K562 (cell line): ENCODE data around the gene HNRNPLL. TPM values are rescaled to one million over a fixed set of nuclear protein-coding genes. Genes with fewer than 3 reads are reported as not detected.

Source experiments
- ADNP ChIP-seq: fragments of 200-800 bp; sonication (Bioruptor generic); IDR thresholded peaks from 2 replicates; pipeline ENCODE4 v1.6.1; 2016; ENCODE audit warnings: missing genetic modification characterization, missing compliant biosample characterization
- BHLHE40 ChIP-seq: IDR thresholded peaks from 2 replicates; pipeline ENCODE4 v1.6.1; 2011; ENCODE audit warnings: low read length, improper control_type of control experiment
- BRF1 ChIP-seq: IDR thresholded peaks from 3 replicates; pipeline ENCODE4 v1.6.1; 2011; ENCODE audit warnings: borderline replicate concordance, mild to moderate bottlenecking; ENCODE audit not compliant: insufficient read length; ENCODE audit errors: extremely low read depth
- CBX8 ChIP-seq: fragments of 200-600 bp; sonication (generic); IDR thresholded peaks from 2 replicates; pipeline ENCODE4 v1.6.1; 2012; ENCODE audit warnings: borderline replicate concordance, mixed run types, low read depth, mild to moderate bottlenecking, moderate library complexity, mixed read lengths, low read length, control low read depth, inconsistent platforms; ENCODE audit not compliant: poor library complexity, severe bottlenecking; ENCODE audit errors: extremely low read depth
- ELK3 ChIP-seq: fragments of 450-650 bp; formaldehyde crosslinking; IDR thresholded peaks from 2 replicates; pipeline ENCODE4 v1.4.0; 2020; ENCODE audit warnings: mild to moderate bottlenecking
- EP400 ChIP-seq: fragments of 450-650 bp; IDR thresholded peaks from 2 replicates; pipeline ENCODE4 v1.6.1; 2017; ENCODE audit warnings: antibody characterized with exemption, mild to moderate bottlenecking, moderate library complexity
- FOXP1 ChIP-seq: sonication (generic); formaldehyde crosslinking; IDR thresholded peaks from 2 replicates; pipeline ENCODE4 v1.8.0; 2022; ENCODE audit warnings: mild to moderate bottlenecking, missing genetic modification reagents
- FOXP4 ChIP-seq: sonication (generic); formaldehyde crosslinking; IDR thresholded peaks from 2 replicates; pipeline ENCODE4 v1.8.0; 2022; ENCODE audit warnings: mild to moderate bottlenecking, missing genetic modification reagents, borderline replicate concordance
- HDAC1 ChIP-seq, 2 experiments: fragments of 450-650 bp; IDR thresholded peaks; 2 replicates each; pipeline ENCODE4 v1.6.1; 2016 to 2017; ENCODE audit warnings: inconsistent platforms in 1 of 2, mild to moderate bottlenecking in 1 of 2, moderate library complexity in 1 of 2
- KAT8 ChIP-seq: fragments of 450-650 bp; IDR thresholded peaks from 2 replicates; pipeline ENCODE4 v1.6.1; 2016; ENCODE audit warnings: low read depth, mild to moderate bottlenecking
- MAFF ChIP-seq: IDR thresholded peaks from 2 replicates; pipeline ENCODE4 v1.6.1; 2012; ENCODE audit warnings: low read length, improper control_type of control experiment
- MCM7 ChIP-seq, 2 experiments: fragments of 450-650 bp; IDR thresholded peaks; 2 replicates each; pipeline ENCODE4 v1.6.1; 2016 to 2018
- POLR2B ChIP-seq: fragments of 450-650 bp; IDR thresholded peaks from 2 replicates; pipeline ENCODE4 v1.6.1; 2018; ENCODE audit warnings: low read depth; ENCODE audit not compliant: partially characterized antibody
- PYGO2 ChIP-seq: fragments of 450-650 bp; IDR thresholded peaks from 2 replicates; pipeline ENCODE4 v1.6.1; 2016; ENCODE audit warnings: mild to moderate bottlenecking, missing genetic modification characterization, moderate library complexity, missing compliant biosample characterization
- RBM25 ChIP-seq: fragments of 200-400 bp; formaldehyde crosslinking; IDR thresholded peaks from 2 replicates; pipeline ENCODE4 v1.6.1; 2018; ENCODE audit warnings: low read length, low read depth, moderate library complexity; ENCODE audit not compliant: severe bottlenecking
- SETDB1 ChIP-seq: IDR thresholded peaks from one replicate; pipeline ENCODE4 v1.6.1; 2012; ENCODE audit warnings: low read length, control low read depth, inconsistent platforms
- SNRNP70 ChIP-seq: fragments of 200-400 bp; formaldehyde crosslinking; optimal IDR thresholded peaks from 2 replicates; pipeline ENCODE3; 2017; ENCODE audit warnings: low read depth, low read length
- STAG1 ChIP-seq: sonication (generic); formaldehyde crosslinking; IDR thresholded peaks from 2 replicates; pipeline ENCODE4 v1.5.0; 2020; ENCODE audit warnings: missing genetic modification reagents, borderline replicate concordance
- TEAD2 ChIP-seq: fragments of 450-650 bp; IDR thresholded peaks from 2 replicates; pipeline ENCODE4 v1.6.1; 2016; ENCODE audit warnings: missing genetic modification characterization, control low read depth, missing compliant biosample characterization
- TFAP4 ChIP-seq: sonication (generic); formaldehyde crosslinking; IDR thresholded peaks from 2 replicates; pipeline ENCODE4 v1.8.0; 2022; ENCODE audit warnings: missing genetic modification reagents, mild to moderate bottlenecking, moderate library complexity, borderline replicate concordance
- ZBTB43 ChIP-seq: sonication (generic); formaldehyde crosslinking; IDR thresholded peaks from 2 replicates; pipeline ENCODE4 v1.8.0; 2023; ENCODE audit warnings: mild to moderate bottlenecking, missing genetic modification reagents
- ZNF316 ChIP-seq: fragments of 450-650 bp; IDR thresholded peaks from 2 replicates; pipeline ENCODE4 v1.6.1; 2016
- ZNF354B ChIP-seq: fragments of 250-450 bp; sonication (Bioruptor Pico); IDR thresholded peaks from 2 replicates; pipeline ENCODE4 v1.4.0; 2020
- ZNF589 ChIP-seq: fragments of 200-800 bp; sonication (Bioruptor generic); IDR thresholded peaks from 2 replicates; pipeline ENCODE4 v1.6.1; 2016; ENCODE audit warnings: low read depth, missing genetic modification characterization, missing compliant biosample characterization
- polyA plus RNA-seq, 8 experiments: library from polyadenylated mRNA; depleted of rRNA in 4 of 8; stranded (reverse) in 5 of 8; unstranded in 3 of 8; fragments of >200 nt; fragmentation: Nextera tagmentation in 2 of 8; fragmentation: Illumina TruSeq in 1 of 8; extraction: Ambion mirVana in 2 of 8; extraction: Trizol in 1 of 8; gene quantifications; 2 replicates each; pipeline versions ENCODE4 v1.2.1 to v1.2.3, GENCODE V29; 2011 to 2014; ENCODE audit warnings: inconsistent platforms in 1 of 8, missing spikeins in 1 of 8
- total RNA-seq, 7 experiments: library from RNA; depleted of rRNA in 6 of 7; stranded (reverse); fragments of >200 nt in 6 of 7; fragmentation: Illumina TruSeq in 2 of 7; extraction: Trizol in 2 of 7; gene quantifications; 2 replicates each; pipeline versions ENCODE4 v1.2.1 to v1.2.3, GENCODE V29; 2011 to 2021; ENCODE audit warnings: low replicate concordance in 1 of 7

The HNRNPLL gene
- total and polyA plus RNA-seq, 9 of the 15 experiments (the other 6 are each of a cell fraction or from before 2014, with no cell fraction given), result 19.8 to 135 (median 57.8) TPM

GRCh38 chr2:38602732-38603401 lies at the start of gene HNRNPLL (continued):
- no peak for TF ChIP-seq CBX8
- no peak for TF ChIP-seq STAG1 (CRISPR knock-in tag)
- no peak for TF ChIP-seq SETDB1
- TF ChIP-seq MAFF, result no peak
- no peak for TF ChIP-seq MCM7 (IDR thresholded peaks at IDR 0.05)
- TF ChIP-seq SNRNP70, result no peak
- peak; percentile 64; the same call in 1 of the 2 replicates for TF ChIP-seq ZNF589
- TF ChIP-seq FOXP1 (CRISPR knock-in tag), result 0 out of 2 replicates have a peak, but pooled peaks have one; percentile 61
- no peak for TF ChIP-seq BRF1
- TF ChIP-seq ADNP (tag), result no peak
- TF ChIP-seq EP400, result peak; percentile 56; the same call in 1 of the 2 replicates
- no peak; a peak in 1 of 4 replicates for TF ChIP-seq HDAC1 (IDR thresholded peaks at IDR 0.05)
- TF ChIP-seq ZNF316, result no peak
- TF ChIP-seq ELK3 (CRISPR knock-in tag), result no peak
- no peak for TF ChIP-seq ZBTB43 (CRISPR knock-in tag)
- TF ChIP-seq TEAD2 (tag), result no peak
- TF ChIP-seq RBM25, result peak; percentile 99
- no peak for TF ChIP-seq TFAP4
- no peak for TF ChIP-seq PYGO2 (tag)
- TF ChIP-seq ZNF354B (CRISPR knock-in tag), result no peak
- no peak for TF ChIP-seq KAT8
- TF ChIP-seq BHLHE40, result peak; percentile 27; the same call in 1 of the 2 replicates
- peak; percentile 79 for TF ChIP-seq POLR2B
- no peak for TF ChIP-seq FOXP4 (CRISPR knock-in tag)
